Thoracic aorta (tissue), 2 donors: ENCODE data around the gene OR10H2. TPM values are rescaled to one million over a fixed set of nuclear protein-coding genes. Genes with fewer than 3 reads are reported as not detected.

ENCODE experiments used
- ATAC-seq: fragments of 150-250 bp; one replicate; pipeline ENCODE4 v1.8.0; 2017; ENCODE audit warnings: low read depth; ENCODE audit not compliant: insufficient number of reproducible peaks, low FRiP score
- DNase-seq: peaks from one replicate; pipeline ENCODE4 v3.0.0-alpha.2; 2020; ENCODE audit warnings: low spot score
- H3K27ac ChIP-seq, 2 donors: fragments of 200-600 bp; sonication (generic); 1 replicate in 1 of 2; 2 replicates in 1 of 2; pipeline ENCODE4 v1.5.1; 2016; ENCODE audit warnings: mild to moderate bottlenecking in 2 of 2, moderate library complexity in 2 of 2
- H3K27me3 ChIP-seq: fragments of 200-600 bp; sonication (generic); replicated peaks from 2 replicates; pipeline ENCODE4 v1.6.0; 2016; ENCODE audit warnings: mild to moderate bottlenecking; ENCODE audit not compliant: insufficient read depth
- H3K36me3 ChIP-seq: fragments of 200-600 bp; sonication (generic); one replicate; pipeline ENCODE4 v1.5.1; 2016
- H3K4me1 ChIP-seq, 2 donors: fragments of 200-600 bp; sonication (generic); 1 replicate in 1 of 2; 2 replicates in 1 of 2; pipeline versions ENCODE4 v1.5.1 to v1.6.0; 2016; ENCODE audit warnings: low read depth in 2 of 2, mild to moderate bottlenecking in 1 of 2; ENCODE audit not compliant: control insufficient read depth in 1 of 2
- H3K4me3 ChIP-seq: fragments of 200-600 bp; sonication (generic); 2 replicates; pipeline ENCODE4 v1.5.1; 2016; ENCODE audit warnings: mild to moderate bottlenecking
- H3K9me3 ChIP-seq: fragments of 200-600 bp; sonication (generic); 2 replicates; pipeline ENCODE4 v1.5.1; 2016
- CTCF ChIP-seq: fragments of 200-600 bp; sonication (generic); IDR thresholded peaks from one replicate; pipeline ENCODE4 v1.5.1; 2019; ENCODE audit warnings: antibody characterized with exemption
- total RNA-seq, 2 donors: library from RNA; depleted of rRNA; stranded (reverse); fragments of >200 nt; gene quantifications; one replicate each; pipeline versions ENCODE4 v1.1.0 to v1.2.3, GENCODE V29; 2016

Gene OR10H2
- total RNA-seq, 2 donors from 2014 or later = not detected

GRCh38 chr19:15715642-15716041 is 12.2 kb upstream of the OR10H2 start:
- ATAC-seq (no peak), DNase-seq (no peak)
- no peaks in the 10 kb centered on the region for H3K9me3 ChIP-seq
- no peaks in the 10 kb centered on the region for H3K27me3 ChIP-seq
- TF ChIP-seq CTCF = no peak
- no peaks in the 10 kb centered on the region for H3K36me3 ChIP-seq
- no peak overlapping the region for H3K4me3 ChIP-seq
- no peak overlapping the region for H3K27ac ChIP-seq
- no peaks in the 10 kb centered on the region for H3K4me1 ChIP-seq

- Histone ChIP-seq H3K9me3 (no peaks in the 10 kb centered on the region), H3K27me3 (no peaks in the 10 kb centered on the region), H3K27ac (no peak overlapping the region), H3K4me3 (no peak overlapping the region), H3K36me3 (no peaks in the 10 kb centered on the region), H3K4me1 (no peaks in the 10 kb centered on the region)
- DNase-seq = no peak
- no peak for ATAC-seq
- no peak for TF ChIP-seq CTCF
Observed at GRCh38 chr19:15717809-15718208, 10.0 kb upstream of the OR10H2 start.

- Histone ChIP-seq H3K4me3 (no peak overlapping the region), H3K4me1 (no peaks in the 10 kb centered on the region), H3K27me3 (no peaks in the 10 kb centered on the region), H3K36me3 (no peaks in the 10 kb centered on the region), H3K9me3 (no peaks in the 10 kb centered on the region), H3K27ac (no peak overlapping the region)
- no peak for TF ChIP-seq CTCF
- DNase-seq = no peak
- ATAC-seq = no peak
Observed at GRCh38 chr19:15721268-15721667, 6.6 kb upstream of the OR10H2 start.

GRCh38 chr19:15722956-15723355 is 4.9 kb upstream of the OR10H2 start:
- TF ChIP-seq CTCF = no peak
- DNase-seq (no peak), ATAC-seq (no peak)
- Histone ChIP-seq H3K27me3 (no peaks in the 10 kb centered on the region), H3K9me3 (no peaks in the 10 kb centered on the region), H3K27ac (no peak overlapping the region), H3K36me3 (no peaks in the 10 kb centered on the region), H3K4me1 (no peaks in the 10 kb centered on the region), H3K4me3 (no peak overlapping the region)

GRCh38 chr19:15730538-15730937 is 2.7 kb downstream of the OR10H2 start:
- no peak for TF ChIP-seq CTCF
- no peaks in the 10 kb centered on the region for H3K36me3 ChIP-seq
- H3K27ac ChIP-seq = no peak overlapping the region
- H3K4me1 ChIP-seq = no peaks in the 10 kb centered on the region
- H3K4me3 ChIP-seq = no peak overlapping the region
- DNase-seq = no peak
- no peak for ATAC-seq
- H3K9me3 ChIP-seq = no peaks in the 10 kb centered on the region
- H3K27me3 ChIP-seq = no peaks in the 10 kb centered on the region
